ENCODE measurements around the gene C9orf72.

Gene C9orf72

GRCh38 chr9:27541740-27542139 lies 31.5 kb downstream of the C9orf72 start:
- Histone ChIP-seq H3K4ac (ENCODE audit: low read length) (no peak overlapping the region), H3K9ac (ENCODE audit: low read depth, low read length, poor library complexity) (no peak overlapping the region), H2BK12ac (ENCODE audit: low read length) (no peak overlapping the region), H2BK5ac (ENCODE audit: low read length) (no peak overlapping the region), H3K23ac (ENCODE audit: low read depth, low read length, poor library complexity) (no peak overlapping the region), H4K91ac (ENCODE audit: low read depth, low read length, poor library complexity) (no peak overlapping the region), H3K27me3 (ENCODE audit: control insufficient read depth in 3 of 3, insufficient read depth in 3 of 3, low read depth in 1 of 3, low read length in 3 of 3) (no peaks in the 10 kb centered on the region), H3K9me3 (replicated peaks in 1 of 2; ENCODE audit: control insufficient read depth in 2 of 2, insufficient read depth in 1 of 2, low read depth in 1 of 2, low read length in 2 of 2) (peaks cover 0 to 14% of the 10 kb centered on the region in 2 donors), H3K4me3 (ENCODE audit: low read length in 2 of 2) (no peak overlapping the region), H3K27ac (replicated peaks; ENCODE audit: low read length) (no peak overlapping the region), H3K14ac (ENCODE audit: low read length) (no peak overlapping the region), H2AFZ (ENCODE audit: low read length) (no peak overlapping the region), H3K4me1 (ENCODE audit: control insufficient read depth in 2 of 2, insufficient read depth in 1 of 2, low read depth in 1 of 2, low read length in 2 of 2) (peaks cover 4 to 8% of the 10 kb centered on the region in 2 donors), H3K79me1 (ENCODE audit: low read depth, low read length) (no peaks in the 10 kb centered on the region), H4K8ac (ENCODE audit: low read depth, low read length) (no peak overlapping the region), H3K4me2 (ENCODE audit: insufficient read depth, low read length, poor library complexity, severe bottlenecking) (no peak overlapping the region), H2BK120ac (ENCODE audit: low read depth, low read length) (no peak overlapping the region), H2BK15ac (ENCODE audit: low read length) (no peak overlapping the region), H2AK5ac (ENCODE audit: low read depth, low read length) (no peak overlapping the region), H3K36me3 (replicated peaks in 1 of 2; ENCODE audit: control insufficient read depth in 2 of 2, insufficient read depth in 2 of 2, low read length in 2 of 2) (peaks cover 6 to 77% of the 10 kb centered on the region in 2 donors), H3K18ac (ENCODE audit: low read length) (no peak overlapping the region)
- no CpG with 5 or more reads among the region's 4 CpGs for WGBS, 2 donors (ENCODE audit: extremely low coverage in 2 of 2, insufficient read length in 2 of 2, insufficient replicate concordance in 1 of 2)
- DNase-seq (ENCODE audit: low spot score): no peak

- no peak overlapping the region for H3K9ac ChIP-seq (ENCODE audit: low read depth, low read length, poor library complexity)
- H3K23ac ChIP-seq (ENCODE audit: low read depth, low read length, poor library complexity): no peak overlapping the region
- no peak overlapping the region for H2BK5ac ChIP-seq (ENCODE audit: low read length)
- no peak overlapping the region for H2BK12ac ChIP-seq (ENCODE audit: low read length)
- H4K91ac ChIP-seq (ENCODE audit: low read depth, low read length, poor library complexity): no peak overlapping the region
- DNase-seq (ENCODE audit: low spot score): no peak
- H3K4me3 ChIP-seq (ENCODE audit: low read length in 2 of 2): no peak overlapping the region
- WGBS, 2 donors (ENCODE audit: extremely low coverage in 2 of 2, insufficient read length in 2 of 2, insufficient replicate concordance in 1 of 2): no CpG with 5 or more reads among the region's 1 CpG
- peaks cover 0 to 15% of the 10 kb centered on the region in 2 donors for H3K9me3 ChIP-seq (replicated peaks in 1 of 2; ENCODE audit: control insufficient read depth in 2 of 2, insufficient read depth in 1 of 2, low read depth in 1 of 2, low read length in 2 of 2)
- H3K4me2 ChIP-seq (ENCODE audit: insufficient read depth, low read length, poor library complexity, severe bottlenecking): no peak overlapping the region
- H3K27me3 ChIP-seq (ENCODE audit: control insufficient read depth in 3 of 3, insufficient read depth in 3 of 3, low read depth in 1 of 3, low read length in 3 of 3): no peaks in the 10 kb centered on the region
- H3K27ac ChIP-seq (replicated peaks; ENCODE audit: low read length): no peak overlapping the region
- no peaks in the 10 kb centered on the region for H3K79me1 ChIP-seq (ENCODE audit: low read depth, low read length)
- no peak overlapping the region for H3K14ac ChIP-seq (ENCODE audit: low read length)
- no peak overlapping the region for H2BK120ac ChIP-seq (ENCODE audit: low read depth, low read length)
- H3K4ac ChIP-seq (ENCODE audit: low read length): no peak overlapping the region
- H3K18ac ChIP-seq (ENCODE audit: low read length): no peak overlapping the region
- peaks cover 5 to 77% of the 10 kb centered on the region in 2 donors for H3K36me3 ChIP-seq (replicated peaks in 1 of 2; ENCODE audit: control insufficient read depth in 2 of 2, insufficient read depth in 2 of 2, low read length in 2 of 2)
- no peak overlapping the region for H2AK5ac ChIP-seq (ENCODE audit: low read depth, low read length)
- no peak overlapping the region for H2AFZ ChIP-seq (ENCODE audit: low read length)
- peaks cover 9 to 16% of the 10 kb centered on the region in 2 donors for H3K4me1 ChIP-seq (ENCODE audit: control insufficient read depth in 2 of 2, insufficient read depth in 1 of 2, low read depth in 1 of 2, low read length in 2 of 2)
- no peak overlapping the region for H2BK15ac ChIP-seq (ENCODE audit: low read length)
- H4K8ac ChIP-seq (ENCODE audit: low read depth, low read length): no peak overlapping the region
These were observed 32.8 kb downstream of the C9orf72 start for GRCh38 chr9:27540502-27540901.

GRCh38 chr9:27539479-27540441 lies 33.5 kb downstream of the C9orf72 start:
- H3K36me3 ChIP-seq (replicated peaks in 1 of 2; ENCODE audit: control insufficient read depth in 2 of 2, insufficient read depth in 2 of 2, low read length in 2 of 2): peaks cover 3 to 77% of the 10 kb centered on the region in 2 donors
- H2BK15ac ChIP-seq (ENCODE audit: low read length): no peak overlapping the region
- no peak for DNase-seq (ENCODE audit: low spot score)
- no peak overlapping the region for H3K27ac ChIP-seq (replicated peaks; ENCODE audit: low read length)
- H3K4me2 ChIP-seq (ENCODE audit: insufficient read depth, low read length, poor library complexity, severe bottlenecking): no peak overlapping the region
- H4K91ac ChIP-seq (ENCODE audit: low read depth, low read length, poor library complexity): no peak overlapping the region
- no peak overlapping the region for H3K23ac ChIP-seq (ENCODE audit: low read depth, low read length, poor library complexity)
- H3K79me1 ChIP-seq (ENCODE audit: low read depth, low read length): no peaks in the 10 kb centered on the region
- WGBS, 2 donors (ENCODE audit: extremely low coverage in 2 of 2, insufficient read length in 2 of 2, insufficient replicate concordance in 1 of 2): no CpG with 5 or more reads among the region's 5 CpGs
- H2AFZ ChIP-seq (ENCODE audit: low read length): no peak overlapping the region
- H3K4me1 ChIP-seq (ENCODE audit: control insufficient read depth in 2 of 2, insufficient read depth in 1 of 2, low read depth in 1 of 2, low read length in 2 of 2): peaks cover 9 to 16% of the 10 kb centered on the region in 2 donors
- H3K18ac ChIP-seq (ENCODE audit: low read length): no peak overlapping the region
- H3K4me3 ChIP-seq (ENCODE audit: low read length in 2 of 2): no peak overlapping the region
- peaks cover 0 to 12% of the 10 kb centered on the region in 2 donors for H3K9me3 ChIP-seq (replicated peaks in 1 of 2; ENCODE audit: control insufficient read depth in 2 of 2, insufficient read depth in 1 of 2, low read depth in 1 of 2, low read length in 2 of 2)
- no peak overlapping the region for H2AK5ac ChIP-seq (ENCODE audit: low read depth, low read length)
- no peak overlapping the region for H2BK5ac ChIP-seq (ENCODE audit: low read length)
- H3K14ac ChIP-seq (ENCODE audit: low read length): no peak overlapping the region
- H3K4ac ChIP-seq (ENCODE audit: low read length): no peak overlapping the region
- no peak overlapping the region for H2BK120ac ChIP-seq (ENCODE audit: low read depth, low read length)
- no peak overlapping the region for H4K8ac ChIP-seq (ENCODE audit: low read depth, low read length)
- no peak overlapping the region for H3K9ac ChIP-seq (ENCODE audit: low read depth, low read length, poor library complexity)
- no peak overlapping the region for H2BK12ac ChIP-seq (ENCODE audit: low read length)
- no peaks in the 10 kb centered on the region for H3K27me3 ChIP-seq (ENCODE audit: control insufficient read depth in 3 of 3, insufficient read depth in 3 of 3, low read depth in 1 of 3, low read length in 3 of 3)

GRCh38 chr9:27538647-27539046 lies 34.6 kb downstream of the C9orf72 start:
- H3K27me3 ChIP-seq (ENCODE audit: control insufficient read depth in 3 of 3, insufficient read depth in 3 of 3, low read depth in 1 of 3, low read length in 3 of 3): no peaks in the 10 kb centered on the region
- H3K9me3 ChIP-seq (replicated peaks in 1 of 2; ENCODE audit: control insufficient read depth in 2 of 2, insufficient read depth in 1 of 2, low read depth in 1 of 2, low read length in 2 of 2): peaks cover 0 to 13% of the 10 kb centered on the region in 2 donors
- H2BK120ac ChIP-seq (ENCODE audit: low read depth, low read length): no peak overlapping the region
- no peak overlapping the region for H2AFZ ChIP-seq (ENCODE audit: low read length)
- H2BK5ac ChIP-seq (ENCODE audit: low read length): no peak overlapping the region
- no peak overlapping the region for H3K23ac ChIP-seq (ENCODE audit: low read depth, low read length, poor library complexity)
- H3K4ac ChIP-seq (ENCODE audit: low read length): no peak overlapping the region
- H3K9ac ChIP-seq (ENCODE audit: low read depth, low read length, poor library complexity): no peak overlapping the region
- no peak overlapping the region for H3K18ac ChIP-seq (ENCODE audit: low read length)
- H3K36me3 ChIP-seq (replicated peaks in 1 of 2; ENCODE audit: control insufficient read depth in 2 of 2, insufficient read depth in 2 of 2, low read length in 2 of 2): peaks cover 1 to 78% of the 10 kb centered on the region in 2 donors
- WGBS, 2 donors (ENCODE audit: extremely low coverage in 2 of 2, insufficient read length in 2 of 2, insufficient replicate concordance in 1 of 2): no CpG with 5 or more reads among the region's 3 CpGs
- peaks cover 9 to 18% of the 10 kb centered on the region in 2 donors for H3K4me1 ChIP-seq (ENCODE audit: control insufficient read depth in 2 of 2, insufficient read depth in 1 of 2, low read depth in 1 of 2, low read length in 2 of 2)
- H3K4me3 ChIP-seq (ENCODE audit: low read length in 2 of 2): no peak overlapping the region
- no peak overlapping the region for H4K8ac ChIP-seq (ENCODE audit: low read depth, low read length)
- DNase-seq (ENCODE audit: low spot score): no peak
- no peaks in the 10 kb centered on the region for H3K79me1 ChIP-seq (ENCODE audit: low read depth, low read length)
- H2BK15ac ChIP-seq (ENCODE audit: low read length): no peak overlapping the region
- H4K91ac ChIP-seq (ENCODE audit: low read depth, low read length, poor library complexity): no peak overlapping the region
- peak overlapping the region; percentile 19 for H3K27ac ChIP-seq (replicated peaks; ENCODE audit: low read length)
- no peak overlapping the region for H2AK5ac ChIP-seq (ENCODE audit: low read depth, low read length)
- H3K4me2 ChIP-seq (ENCODE audit: insufficient read depth, low read length, poor library complexity, severe bottlenecking): no peak overlapping the region
- H2BK12ac ChIP-seq (ENCODE audit: low read length): no peak overlapping the region
- H3K14ac ChIP-seq (ENCODE audit: low read length): no peak overlapping the region
